Measurements from ENCODE around the gene PLXNA2. TPM values are rescaled to one million over a fixed set of nuclear protein-coding genes. Genes with fewer than 3 reads are reported as not detected.

Gene PLXNA2
- total RNA-seq, 4 donors from 2014 or later, result 19.8 to 41.6 (median 27.9) TPM

GRCh38 chr1:208272713-208273112 is 28.5 kb upstream of the PLXNA2 start:
- intact Hi-C loops (cut with DNase I), result no loop called here
- WGBS, result 94% methylated on average over 1 of the region's 1 CpG

GRCh38 chr1:208272311-208272710 is 28.1 kb upstream of the PLXNA2 start:
- Histone ChIP-seq H3K27me3 (peaks cover 0 to 26% (median 0%) of the 10 kb centered on the region in 4 donors), H3K36me3 (no peaks in the 10 kb centered on the region), H3K9me3 (no peaks in the 10 kb centered on the region), H3K4me3 (no peak overlapping the region), H3K27ac (replicated peaks in 1 of 4) (no peak overlapping the region), H3K4me1 (peaks cover 0 to 4% (median 2%) of the 10 kb centered on the region in 4 donors)
- intact Hi-C loops (cut with DNase I), result no loop called here
- WGBS, result 74% methylated on average over 2 of the region's 2 CpGs
- TF ChIP-seq EP300 (IDR thresholded peaks at IDR 0.05), result no peak
- TF ChIP-seq POLR2A (IDR thresholded peaks at IDR 0.05; ENCODE audit: low read depth), result no peak
- no peak for TF ChIP-seq CTCF (IDR thresholded peaks at IDR 0.05)
- no peak for TF ChIP-seq POLR2AphosphoS5 (IDR thresholded peaks at IDR 0.05)
- no peak for DNase-seq (ENCODE audit: extremely low spot score)

More at GRCh38 chr1:208272713-208273112, 28.5 kb upstream of the PLXNA2 start:
- DNase-seq (ENCODE audit: extremely low spot score), result no peak
- Histone ChIP-seq H3K4me1 (peaks cover 0 to 4% (median 2%) of the 10 kb centered on the region in 4 donors), H3K36me3 (no peaks in the 10 kb centered on the region), H3K4me3 (no peak overlapping the region), H3K27me3 (peaks cover 0 to 22% (median 0%) of the 10 kb centered on the region in 4 donors), H3K27ac (replicated peaks in 1 of 4) (no peak overlapping the region), H3K9me3 (no peaks in the 10 kb centered on the region)
- TF ChIP-seq EP300 (IDR thresholded peaks at IDR 0.05) (no peak), POLR2AphosphoS5 (IDR thresholded peaks at IDR 0.05) (no peak), POLR2A (IDR thresholded peaks at IDR 0.05; ENCODE audit: low read depth) (no peak), CTCF (IDR thresholded peaks at IDR 0.05) (no peak)

- Histone ChIP-seq H3K4me1 (peaks cover 0 to 4% (median 2%) of the 10 kb centered on the region in 4 donors), H3K27me3 (peaks cover 0 to 36% (median 0%) of the 10 kb centered on the region in 4 donors), H3K36me3 (no peaks in the 10 kb centered on the region), H3K4me3 (no peak overlapping the region), H3K27ac (replicated peaks in 1 of 4) (no peak overlapping the region), H3K9me3 (no peaks in the 10 kb centered on the region)
- no peak for DNase-seq (ENCODE audit: extremely low spot score)
- TF ChIP-seq POLR2AphosphoS5 (IDR thresholded peaks at IDR 0.05) (no peak), CTCF (IDR thresholded peaks at IDR 0.05) (no peak), POLR2A (IDR thresholded peaks at IDR 0.05; ENCODE audit: low read depth) (no peak), EP300 (IDR thresholded peaks at IDR 0.05) (no peak)
- 83% methylated on average over 3 of the region's 3 CpGs for WGBS
- intact Hi-C loops (cut with DNase I), result no loop called here
Measured at GRCh38 chr1:208271236-208271635, 27.1 kb upstream of the PLXNA2 start.

GRCh38 chr1:208270651-208271141 is 26.5 kb upstream of the PLXNA2 start:
- intact Hi-C loops (cut with DNase I), result no loop called here
- H3K27me3 ChIP-seq, result peaks cover 0 to 40% (median 0%) of the 10 kb centered on the region in 4 donors

More at GRCh38 chr1:208270651-208271141, 26.5 kb upstream of the PLXNA2 start:
- TF ChIP-seq CTCF (IDR thresholded peaks at IDR 0.05) (no peak), EP300 (IDR thresholded peaks at IDR 0.05) (no peak), POLR2AphosphoS5 (IDR thresholded peaks at IDR 0.05) (no peak), POLR2A (IDR thresholded peaks at IDR 0.05; ENCODE audit: low read depth) (no peak)
- Histone ChIP-seq H3K27ac (replicated peaks in 1 of 4) (no peak overlapping the region), H3K4me3 (no peak overlapping the region), H3K9me3 (no peaks in the 10 kb centered on the region), H3K36me3 (no peaks in the 10 kb centered on the region), H3K4me1 (peaks cover 0 to 4% (median 2%) of the 10 kb centered on the region in 4 donors)
- 74% methylated on average over 2 of the region's 2 CpGs for WGBS
- no peak for DNase-seq (ENCODE audit: extremely low spot score)
